ENCODE results near the gene PNPLA8.

PNPLA8 gene

DNA sequence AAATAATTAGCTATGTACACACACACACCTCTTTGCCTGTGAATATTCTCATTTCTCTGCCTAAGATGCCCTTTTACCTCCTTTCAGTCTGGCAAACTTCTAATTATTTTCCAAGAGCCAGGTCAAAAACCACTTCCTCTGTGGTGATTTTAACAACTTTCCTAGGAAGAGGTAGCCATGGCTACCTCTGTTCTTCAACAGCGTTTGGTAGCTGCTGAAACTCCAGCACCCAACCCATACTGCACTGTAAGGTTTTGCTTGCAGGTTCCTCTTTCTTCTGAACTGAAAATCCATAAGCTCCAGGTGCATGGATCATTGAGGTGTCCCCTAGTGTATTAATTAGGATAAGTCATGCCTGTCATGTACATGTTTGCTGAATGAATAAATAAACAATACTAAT lies 95.3 kb downstream of the PNPLA8 start:
- H3K9ac ChIP-seq (ENCODE audit: low read depth, low read length): no peak overlapping the region
- H3K4me3 ChIP-seq (ENCODE audit: low read depth, low read length): no peak overlapping the region
- H3K9me3 ChIP-seq (ENCODE audit: control insufficient read depth, insufficient read depth, low read length): no peaks in the 10 kb centered on the region
- H3K36me3 ChIP-seq (ENCODE audit: control insufficient read depth, insufficient read depth, low read length): no peaks in the 10 kb centered on the region
- H3K4me1 ChIP-seq (ENCODE audit: control insufficient read depth, insufficient read depth, low read length): no peaks in the 10 kb centered on the region
- H3K27me3 ChIP-seq (ENCODE audit: control insufficient read depth, insufficient read depth, low read length): no peaks in the 10 kb centered on the region

- Histone ChIP-seq H3K36me3 (ENCODE audit: control insufficient read depth, insufficient read depth, low read length) (no peaks in the 10 kb centered on the region), H3K9me3 (ENCODE audit: control insufficient read depth, insufficient read depth, low read length) (no peaks in the 10 kb centered on the region), H3K27me3 (ENCODE audit: control insufficient read depth, insufficient read depth, low read length) (no peaks in the 10 kb centered on the region), H3K4me1 (ENCODE audit: control insufficient read depth, insufficient read depth, low read length) (no peaks in the 10 kb centered on the region), H3K9ac (ENCODE audit: low read depth, low read length) (no peak overlapping the region), H3K4me3 (ENCODE audit: low read depth, low read length) (no peak overlapping the region)
These were observed 98.2 kb downstream of the PNPLA8 start for GRCh38 chr7:108427766-108428165.

- Histone ChIP-seq H3K4me1 (ENCODE audit: control insufficient read depth, insufficient read depth, low read length) (no peaks in the 10 kb centered on the region), H3K36me3 (ENCODE audit: control insufficient read depth, insufficient read depth, low read length) (no peaks in the 10 kb centered on the region), H3K9me3 (ENCODE audit: control insufficient read depth, insufficient read depth, low read length) (no peaks in the 10 kb centered on the region), H3K9ac (ENCODE audit: low read depth, low read length) (no peak overlapping the region), H3K4me3 (ENCODE audit: low read depth, low read length) (no peak overlapping the region), H3K27me3 (ENCODE audit: control insufficient read depth, insufficient read depth, low read length) (no peaks in the 10 kb centered on the region)
These were observed 100.1 kb downstream of the PNPLA8 start for GRCh38 chr7:108425714-108426275.

- no peaks in the 10 kb centered on the region for H3K27me3 ChIP-seq (ENCODE audit: control insufficient read depth, insufficient read depth, low read length)
- H3K4me3 ChIP-seq (ENCODE audit: low read depth, low read length): no peak overlapping the region
- no peaks in the 10 kb centered on the region for H3K36me3 ChIP-seq (ENCODE audit: control insufficient read depth, insufficient read depth, low read length)
- no peaks in the 10 kb centered on the region for H3K4me1 ChIP-seq (ENCODE audit: control insufficient read depth, insufficient read depth, low read length)
- no peaks in the 10 kb centered on the region for H3K9me3 ChIP-seq (ENCODE audit: control insufficient read depth, insufficient read depth, low read length)
- no peak overlapping the region for H3K9ac ChIP-seq (ENCODE audit: low read depth, low read length)
These were observed 101.9 kb downstream of the PNPLA8 start for GRCh38 chr7:108424013-108424412.

- Histone ChIP-seq H3K27me3 (ENCODE audit: control insufficient read depth, insufficient read depth, low read length) (no peaks in the 10 kb centered on the region), H3K9ac (ENCODE audit: low read depth, low read length) (no peak overlapping the region), H3K4me1 (ENCODE audit: control insufficient read depth, insufficient read depth, low read length) (no peaks in the 10 kb centered on the region), H3K36me3 (ENCODE audit: control insufficient read depth, insufficient read depth, low read length) (no peaks in the 10 kb centered on the region), H3K9me3 (ENCODE audit: control insufficient read depth, insufficient read depth, low read length) (no peaks in the 10 kb centered on the region), H3K4me3 (ENCODE audit: low read depth, low read length) (no peak overlapping the region)
These were observed 102.6 kb downstream of the PNPLA8 start for GRCh38 chr7:108423089-108423989.

DNA sequence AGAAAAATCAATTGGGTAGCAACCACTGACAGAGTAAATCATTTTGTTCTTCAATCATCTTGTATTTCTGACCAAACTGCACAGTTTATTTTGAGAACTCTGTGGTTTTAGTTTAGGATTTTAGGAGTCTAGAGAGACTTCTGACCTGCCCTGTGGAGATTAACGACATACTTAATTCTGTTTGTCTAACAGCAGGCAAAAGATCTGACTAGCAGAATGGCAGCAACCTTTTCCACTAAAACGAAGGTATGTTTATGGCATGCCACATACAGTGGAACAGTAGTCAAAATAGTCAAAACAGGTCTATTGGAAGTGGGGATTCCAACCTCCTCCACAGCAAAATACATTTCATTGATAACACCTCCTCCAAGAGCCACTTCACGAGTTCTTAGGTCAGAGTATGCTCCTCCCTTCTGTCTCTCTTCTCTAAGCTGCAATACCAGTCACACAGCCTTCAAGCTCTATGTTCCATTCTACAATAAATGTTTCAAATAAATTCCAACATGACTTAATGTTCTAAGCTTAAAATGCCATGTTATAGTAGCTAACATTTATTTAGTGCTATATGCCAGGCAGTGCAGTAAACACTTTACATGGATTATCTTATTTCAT lies 104.1 kb downstream of the PNPLA8 start:
- Histone ChIP-seq H3K27me3 (ENCODE audit: control insufficient read depth, insufficient read depth, low read length) (no peaks in the 10 kb centered on the region), H3K4me3 (ENCODE audit: low read depth, low read length) (no peak overlapping the region)

More for the DNA sequence above, 104.1 kb downstream of the PNPLA8 start:
- Histone ChIP-seq H3K9me3 (ENCODE audit: control insufficient read depth, insufficient read depth, low read length) (no peaks in the 10 kb centered on the region), H3K36me3 (ENCODE audit: control insufficient read depth, insufficient read depth, low read length) (no peaks in the 10 kb centered on the region), H3K4me1 (ENCODE audit: control insufficient read depth, insufficient read depth, low read length) (no peaks in the 10 kb centered on the region), H3K9ac (ENCODE audit: low read depth, low read length) (no peak overlapping the region)

Measured in iPS-15b (cell line).